Heart right ventricle (tissue), 16 donors: ENCODE results near the gene PIF1. TPM values are rescaled to one million over a fixed set of nuclear protein-coding genes. Genes with fewer than 3 reads are reported as not detected.

Source experiments
- ATAC-seq, 8 donors: fragments of 200-7000 bp; cut with Tn5 transposase; one replicate each; pipeline ENCODE4 v1.9.1; 2020; ENCODE audit warnings: mild to moderate bottlenecking in 8 of 8, moderate library complexity in 8 of 8, moderate number of reproducible peaks in 1 of 8
- DNase-seq, 2 donors: peaks; one replicate each; pipeline ENCODE4 v3.0.0-alpha.2; 2020
- H3K27ac ChIP-seq, 10 donors: fragments of 200-600 bp; sonication (generic) in 2 of 10; one replicate each; pipeline versions ENCODE4 v1.5.0 to v1.8.0; 2020 to 2022; ENCODE audit warnings: mild to moderate bottlenecking in 3 of 10
- H3K27me3 ChIP-seq, 7 donors: fragments of 200-600 bp; one replicate each; pipeline ENCODE4 v1.8.0; 2021 to 2022; ENCODE audit warnings: mild to moderate bottlenecking in 2 of 7
- H3K36me3 ChIP-seq, 9 donors: fragments of 200-600 bp; sonication (generic) in 1 of 9; one replicate each; pipeline versions ENCODE4 v1.5.0 to v1.8.0; 2020 to 2022; ENCODE audit warnings: mild to moderate bottlenecking in 2 of 9
- H3K4me1 ChIP-seq, 9 donors: fragments of 200-600 bp; sonication (generic) in 1 of 9; one replicate each; pipeline versions ENCODE4 v1.5.0 to v1.8.0; 2020 to 2022; ENCODE audit warnings: mild to moderate bottlenecking in 4 of 9
- H3K4me3 ChIP-seq, 10 donors: fragments of 200-600 bp; sonication (generic) in 2 of 10; one replicate each; pipeline versions ENCODE4 v1.5.0 to v1.8.0; 2020 to 2022; ENCODE audit warnings: mild to moderate bottlenecking in 7 of 10, moderate library complexity in 2 of 10
- H3K9me3 ChIP-seq, 11 donors: fragments of 200-600 bp in 10 of 11; sonication (generic) in 2 of 11; one replicate each; pipeline versions ENCODE4 v1.5.0 to v1.8.0; 2013 to 2022; ENCODE audit warnings: mild to moderate bottlenecking in 2 of 11, control low read depth in 1 of 11, moderate library complexity in 1 of 11
- WGBS, 2 donors: extraction: QIAGEN DNeasy Blood & Tissue Kit; methylation state at CpG; one replicate each; pipeline ENCODE4 v1.1.7; 2013; ENCODE audit warnings: inconsistent platforms in 1 of 2; 5-methylcytosine and 5-hydroxymethylcytosine counted together
- intact Hi-C, 10 donors: fragments of 100-400 bp; cut with DNase I; formaldehyde crosslinking; loops; one replicate each; pipeline versions ENCODE4 v1.11.1 to v1.14.2; 2022
- polyA plus RNA-seq, 2 donors: library from polyadenylated mRNA; stranded (reverse); fragments of 200-250 nt; gene quantifications; one replicate each; pipeline ENCODE4 v1.2.3, GENCODE V29; 2013
- total RNA-seq, 10 donors: library from RNA; stranded (reverse); fragmentation: NEBNext Ultra II Directional in 3 of 10; extraction: Animal tissue kit (Norgen Biotek cat#: 25700) in 3 of 10; gene quantifications; one replicate each; pipeline versions ENCODE4 v1.2.1 to v1.2.4, GENCODE V29; 2021 to 2023
- TF ChIP-seq, protein P1 (sequence below), 9 donors: fragments of 200-600 bp; sonication (generic) in 2 of 9; IDR thresholded peaks; one replicate each; pipeline versions ENCODE4 v1.5.0 to v1.8.0; 2021 to 2022; ENCODE audit warnings: antibody characterized with exemption in 9 of 9, mild to moderate bottlenecking in 5 of 9, moderate library complexity in 1 of 9
- donor health status: Arrhythmogenic right ventricular cardiomyopathy.
- donor health status: ischemic (EF 13 %, LVEDD 7.1; RV severe dilation, severe dysfunction).
- donor health status: healthy with polysubstance abuse.
- donor health status: DM: no; HTN: yes; CAD: no.
- donor health status: DM: no; HTN: no; CAD: no.
- donor health status: ischemic (EF 25% LVEDD 6.9; RV normal size, moderate dysfunction).
- donor health status: ischemic (EF 25% LVEDD 5.7; RV mildly dilated, moderate dysfunction).
- donor health status: healthy.
- donor health status: DM: yes; HTN: yes; CAD: no.
- donor health status: Ischemic cardiomyopathy.
- donor health status: ischemic (EF 35%, LVEDD 5.7; RV mildly dilated, moderate dysfunction).
- donor health status: nonischemic (EF 11% LVEDD 7.7; RV severe dilation, severe dysfunction).
- donor health status: DM: yes; HTN: yes; CAD: no.
- donor health status: PGD.
- donor health status: ischemic (EF 29% LVEDD 5.4; RV normal size, mild dysfunction).
- donor health status: nonischemic (EF 23%, LVEDD 6.1; RV moderate dilation, normal function).

The PIF1 gene
- total and polyA plus RNA-seq, 12 donors = 0.22 to 2.9 (median 0.45) TPM

DNA sequence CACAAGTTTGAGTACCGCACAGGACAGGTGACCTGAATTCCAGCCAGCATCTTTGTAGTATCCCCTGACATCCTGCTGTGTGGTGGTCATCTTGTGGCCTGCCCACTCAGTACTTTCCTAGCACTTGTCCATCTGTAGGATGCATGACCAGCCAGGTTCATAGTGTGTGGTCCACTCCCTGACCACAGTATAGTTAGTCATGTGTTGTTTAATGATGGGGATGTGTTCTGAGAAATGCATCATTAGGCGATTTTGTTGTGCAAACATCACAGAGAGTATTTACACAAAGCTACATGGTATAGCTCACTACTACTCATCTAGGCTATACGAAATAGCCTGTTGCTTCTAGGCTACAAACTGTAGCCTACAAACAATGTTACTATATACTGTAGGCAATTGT lies 33.2 kb downstream of the PIF1 start:
- TF ChIP-seq, protein P1, sequence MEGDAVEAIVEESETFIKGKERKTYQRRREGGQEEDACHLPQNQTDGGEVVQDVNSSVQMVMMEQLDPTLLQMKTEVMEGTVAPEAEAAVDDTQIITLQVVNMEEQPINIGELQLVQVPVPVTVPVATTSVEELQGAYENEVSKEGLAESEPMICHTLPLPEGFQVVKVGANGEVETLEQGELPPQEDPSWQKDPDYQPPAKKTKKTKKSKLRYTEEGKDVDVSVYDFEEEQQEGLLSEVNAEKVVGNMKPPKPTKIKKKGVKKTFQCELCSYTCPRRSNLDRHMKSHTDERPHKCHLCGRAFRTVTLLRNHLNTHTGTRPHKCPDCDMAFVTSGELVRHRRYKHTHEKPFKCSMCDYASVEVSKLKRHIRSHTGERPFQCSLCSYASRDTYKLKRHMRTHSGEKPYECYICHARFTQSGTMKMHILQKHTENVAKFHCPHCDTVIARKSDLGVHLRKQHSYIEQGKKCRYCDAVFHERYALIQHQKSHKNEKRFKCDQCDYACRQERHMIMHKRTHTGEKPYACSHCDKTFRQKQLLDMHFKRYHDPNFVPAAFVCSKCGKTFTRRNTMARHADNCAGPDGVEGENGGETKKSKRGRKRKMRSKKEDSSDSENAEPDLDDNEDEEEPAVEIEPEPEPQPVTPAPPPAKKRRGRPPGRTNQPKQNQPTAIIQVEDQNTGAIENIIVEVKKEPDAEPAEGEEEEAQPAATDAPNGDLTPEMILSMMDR (IDR thresholded peaks at IDR 0.05) = no peak
- no peaks in the 10 kb centered on the region for H3K27me3 ChIP-seq
- ATAC-seq = no peak

DNA sequence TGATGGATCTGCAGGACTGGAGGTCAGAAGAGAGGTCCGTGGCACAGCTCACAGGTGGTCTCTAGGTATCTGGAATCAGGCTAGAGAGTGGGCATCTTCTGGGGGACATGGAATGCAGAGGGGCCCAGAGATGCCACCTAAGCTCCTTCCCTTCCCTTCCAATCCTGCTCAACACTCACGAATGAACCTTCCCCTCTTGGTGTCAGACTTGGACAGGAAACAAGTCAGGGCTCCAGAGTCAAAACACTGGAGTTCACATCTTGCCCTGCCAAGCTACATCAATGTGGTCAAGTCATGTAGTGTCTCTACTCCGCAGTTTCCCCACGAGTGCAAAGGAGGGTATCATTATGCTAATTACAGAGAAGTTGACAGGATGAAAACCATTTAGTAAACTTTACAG lies 34.0 kb downstream of the PIF1 start:
- Histone ChIP-seq H3K27ac (no peak overlapping the region), H3K27me3 (no peaks in the 10 kb centered on the region), H3K36me3 (no peaks in the 10 kb centered on the region), H3K4me3 (no peak overlapping the region), H3K9me3 (no peaks in the 10 kb centered on the region), H3K4me1 (no peaks in the 10 kb centered on the region)
- intact Hi-C loops = no loop called here
- peak in 1 of 8 donors; percentile 19 for ATAC-seq
- TF ChIP-seq, protein P1 (IDR thresholded peaks at IDR 0.05) = no peak
- no peak for DNase-seq
- 30 to 42% methylated on average over 4 of the region's 4 CpGs for WGBS, 2 donors

More for the DNA sequence above, 33.2 kb downstream of the PIF1 start:
- no peaks in the 10 kb centered on the region for H3K36me3 ChIP-seq
- no peak overlapping the region for H3K27ac ChIP-seq
- 90 to 92% methylated on average over 3 of the region's 3 CpGs for WGBS, 2 donors
- H3K4me1 ChIP-seq = no peaks in the 10 kb centered on the region
- no peak overlapping the region for H3K4me3 ChIP-seq
- intact Hi-C loops = no loop called here
- no peaks in the 10 kb centered on the region for H3K9me3 ChIP-seq
- no peak for DNase-seq

DNA sequence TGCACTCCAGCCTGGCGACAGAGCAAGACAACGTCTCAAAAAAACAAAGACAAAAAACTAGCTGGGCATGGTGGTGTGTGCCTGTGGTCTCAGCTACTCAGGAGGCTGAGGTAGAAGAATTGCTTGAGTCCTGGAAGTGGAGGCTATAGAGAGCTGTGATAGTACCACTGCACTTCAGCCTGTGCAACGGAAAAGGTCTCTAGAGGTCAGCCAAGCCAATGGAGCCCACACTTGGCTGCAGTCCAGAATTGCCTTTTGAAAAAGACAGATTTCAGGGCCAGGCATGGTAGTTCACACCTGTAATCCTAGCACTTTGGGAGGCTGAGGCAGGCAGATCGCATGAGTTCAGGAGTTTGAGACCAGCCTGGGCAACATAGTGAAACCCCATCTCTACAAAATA lies 41.7 kb downstream of the PIF1 start:
- 84 to 89% methylated on average over 4 of the region's 4 CpGs for WGBS, 2 donors
- H3K27me3 ChIP-seq = no peaks in the 10 kb centered on the region
- intact Hi-C loops = no loop called here
- H3K4me1 ChIP-seq = no peaks in the 10 kb centered on the region
- no peak overlapping the region for H3K27ac ChIP-seq
- H3K36me3 ChIP-seq = no peaks in the 10 kb centered on the region
- peak in 2 of 8 donors; percentile 29 to 38 for ATAC-seq
- TF ChIP-seq, protein P1 (IDR thresholded peaks at IDR 0.05) = no peak
- H3K9me3 ChIP-seq = no peaks in the 10 kb centered on the region
- H3K4me3 ChIP-seq = no peak overlapping the region
- no peak for DNase-seq

DNA sequence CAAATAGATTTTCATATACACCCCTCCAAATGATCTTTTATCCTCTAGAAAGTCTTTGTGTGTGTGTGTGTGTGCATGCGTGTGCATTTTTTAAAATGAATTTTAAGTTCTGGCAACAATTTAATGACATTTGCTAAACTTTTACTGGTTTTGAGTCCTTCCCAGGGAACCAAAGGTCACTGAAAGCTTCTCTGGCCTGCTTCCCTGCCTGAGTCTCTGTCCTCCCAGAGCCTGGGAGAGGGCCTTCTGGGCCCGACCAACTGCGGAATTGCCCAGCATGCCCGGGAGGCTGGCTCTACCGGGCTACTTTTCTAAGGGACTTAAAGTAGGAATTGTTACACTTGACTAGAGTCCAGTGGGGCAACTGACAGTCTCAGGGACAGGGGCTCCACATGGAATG lies 42.7 kb downstream of the PIF1 start:
- 81 to 82% methylated on average over 5 of the region's 5 CpGs for WGBS, 2 donors
- Histone ChIP-seq H3K36me3 (no peaks in the 10 kb centered on the region), H3K4me3 (no peak overlapping the region), H3K27me3 (no peaks in the 10 kb centered on the region), H3K9me3 (no peaks in the 10 kb centered on the region), H3K27ac (no peak overlapping the region), H3K4me1 (no peaks in the 10 kb centered on the region)
- no peak for DNase-seq
- TF ChIP-seq, protein P1 (IDR thresholded peaks at IDR 0.05) = no peak
- intact Hi-C loops = no loop called here
- ATAC-seq = no peak
